NCI-H2081 treated with DMSO at 0.1 percent for 48 hours (cell line): ENCODE data around the gene TRIO.

Experiments
- DNase-seq: peaks from one replicate; lab custom pipeline; 2025; lab: John Stamatoyannopoulos, UW

Gene TRIO

DNA sequence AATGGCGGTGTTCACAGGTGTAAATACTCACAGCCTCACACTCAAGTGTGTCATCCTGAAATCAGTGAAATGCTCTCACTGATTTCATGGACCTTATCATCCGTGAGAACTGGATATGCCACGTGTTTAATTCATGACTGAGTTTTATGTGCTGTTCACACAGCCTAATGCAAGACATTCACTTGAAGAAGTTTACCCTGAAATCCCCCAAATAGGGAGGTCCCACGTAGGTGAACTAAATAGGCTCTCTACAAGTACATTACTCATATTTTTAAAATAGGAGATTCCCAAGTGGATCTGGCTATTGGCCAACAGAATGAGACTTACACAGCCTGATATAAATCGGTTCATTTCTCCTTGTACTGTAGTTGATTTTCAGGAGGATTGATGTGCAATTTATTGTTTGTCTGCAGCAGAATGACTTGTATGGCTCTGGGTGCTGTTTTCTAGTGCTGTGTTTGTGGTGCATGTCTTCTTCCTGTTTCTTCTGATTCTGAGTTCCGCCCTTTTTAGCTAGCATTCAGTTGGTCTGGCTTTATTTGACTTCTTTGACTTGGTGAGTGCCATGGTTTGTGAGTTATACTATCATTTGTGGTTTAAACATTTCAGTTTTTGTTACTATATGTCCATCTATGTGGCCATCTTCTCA is 25.1 kb downstream of the TRIO start:
- no peak for DNase-seq

DNA sequence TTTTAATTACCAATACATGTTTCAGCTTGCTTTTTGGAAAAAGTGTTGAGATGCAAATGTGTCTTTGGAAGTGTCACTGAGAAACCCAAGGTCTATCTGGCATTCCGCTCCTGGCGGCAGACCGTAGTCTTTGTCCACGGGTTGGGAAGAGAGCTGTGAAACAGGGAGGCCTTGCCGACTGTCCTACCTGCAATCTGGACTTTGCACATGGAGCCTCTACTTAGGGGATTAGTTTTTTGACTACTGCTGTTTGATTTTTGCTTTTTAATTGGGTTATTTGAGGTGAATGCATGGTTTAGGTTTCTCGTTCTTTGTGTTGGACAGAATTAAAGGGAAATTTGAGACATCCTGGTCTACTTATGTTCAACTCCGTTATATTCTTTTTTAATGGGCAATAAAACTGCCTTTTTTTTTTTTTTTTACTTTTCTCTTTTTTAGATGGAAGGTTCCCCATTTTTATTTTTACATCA is 25.7 kb downstream of the TRIO start:
- DNase-seq = no peak

DNA sequence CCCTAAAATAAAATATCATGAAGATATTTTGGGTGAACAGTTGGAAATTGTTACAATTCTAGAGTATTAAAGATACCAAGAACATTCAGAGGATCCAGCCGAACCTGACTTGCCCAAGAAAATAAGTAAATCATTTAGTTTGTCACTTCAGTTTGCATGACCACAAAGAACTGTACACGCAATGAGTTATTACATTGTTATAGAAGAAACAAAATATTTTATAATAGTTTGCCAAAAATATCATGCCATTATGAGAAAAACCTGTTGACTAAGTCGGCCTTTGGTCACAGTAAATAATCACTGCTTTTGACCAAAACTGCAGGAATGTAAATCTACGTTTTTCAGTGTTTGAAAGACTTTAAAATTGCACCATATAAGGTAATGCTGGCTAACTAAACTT is 27.9 kb downstream of the TRIO start:
- DNase-seq = no peak

GRCh38 chr5:14171621-14172020 is 28.5 kb downstream of the TRIO start:
- no peak for DNase-seq

DNA sequence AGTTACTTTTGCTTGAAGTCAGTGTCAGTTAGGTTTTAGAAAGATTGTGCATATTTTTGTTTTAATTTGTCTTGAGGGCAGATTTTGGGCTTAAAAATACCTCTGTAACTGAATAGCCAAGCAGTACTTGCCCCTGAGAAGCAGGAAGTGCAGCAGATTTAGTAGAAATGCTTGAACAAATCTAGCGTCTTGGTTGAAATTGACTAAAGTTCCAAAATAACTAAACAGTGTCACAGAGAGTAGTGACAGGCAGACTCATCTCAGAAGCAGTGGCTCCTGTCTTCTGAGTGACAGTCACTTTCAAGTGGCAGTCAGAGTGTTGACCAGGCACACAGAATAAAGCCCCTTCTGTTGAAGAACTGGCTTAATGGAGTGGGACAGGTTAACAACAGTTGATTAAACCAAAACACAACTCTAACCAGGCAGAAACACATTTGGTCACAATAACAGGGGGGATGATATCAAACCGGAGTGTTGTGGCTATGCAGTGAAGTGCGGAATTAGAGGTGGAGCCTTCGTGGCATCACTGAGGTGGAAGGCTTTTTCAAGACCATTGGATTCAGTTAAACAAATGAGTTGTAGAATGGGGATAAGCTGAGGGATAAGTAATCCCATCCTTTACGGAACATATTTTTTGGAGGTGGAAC is 29.1 kb downstream of the TRIO start:
- no peak for DNase-seq

GRCh38 chr5:14173377-14174229 is 30.5 kb downstream of the TRIO start:
- DNase-seq = no peak

DNA sequence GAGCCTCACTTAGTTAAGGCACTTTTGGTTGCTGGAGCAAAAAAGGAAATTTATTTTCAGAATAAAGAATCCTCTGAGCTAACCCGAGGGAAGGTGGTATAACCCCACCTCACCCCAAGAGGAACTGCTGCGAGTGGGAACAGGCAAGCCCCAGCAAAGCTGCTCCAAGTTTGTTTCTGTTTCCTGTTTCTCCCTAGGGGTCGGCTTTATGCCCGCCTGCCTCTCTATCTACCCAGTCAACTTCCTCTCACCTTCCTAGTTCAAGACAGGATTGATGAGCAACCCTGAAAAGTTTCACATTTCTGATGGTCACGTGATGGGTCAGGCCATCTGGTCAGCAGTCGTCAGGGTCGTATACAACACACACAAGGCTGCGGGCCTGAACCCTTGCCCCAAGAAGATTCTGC is 31.1 kb downstream of the TRIO start:
- DNase-seq = no peak

- DNase-seq = no peak
Observed at GRCh38 chr5:14175381-14175780, 32.2 kb downstream of the TRIO start.

GRCh38 chr5:14176888-14177287 is 33.7 kb downstream of the TRIO start:
- DNase-seq = no peak

GRCh38 chr5:14177634-14178033 is 34.5 kb downstream of the TRIO start:
- DNase-seq = no peak

DNA sequence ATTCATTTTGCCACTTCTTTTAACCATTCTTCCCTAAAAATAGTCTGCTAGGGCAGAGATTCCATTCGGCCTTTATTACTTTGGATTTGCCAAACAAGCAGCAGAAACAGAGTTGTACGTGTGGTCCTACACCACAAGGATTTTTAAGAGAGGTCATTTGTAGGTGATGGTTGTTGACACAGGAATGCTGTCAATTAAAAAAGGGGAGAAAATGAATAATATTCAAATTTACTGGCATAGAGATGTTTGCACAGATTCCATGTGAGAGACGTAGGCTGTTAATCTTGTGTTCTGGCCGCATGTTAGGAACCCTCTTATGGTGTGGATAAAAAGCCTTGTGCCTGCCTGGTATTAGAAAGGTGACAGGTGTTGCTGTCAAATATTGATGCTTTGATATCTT is 34.9 kb downstream of the TRIO start:
- no peak for DNase-seq

- DNase-seq = no peak
Observed at GRCh38 chr5:14178671-14179211, 35.6 kb downstream of the TRIO start.

- no peak for DNase-seq
Observed at GRCh38 chr5:14179446-14179845, 36.3 kb downstream of the TRIO start.

DNA sequence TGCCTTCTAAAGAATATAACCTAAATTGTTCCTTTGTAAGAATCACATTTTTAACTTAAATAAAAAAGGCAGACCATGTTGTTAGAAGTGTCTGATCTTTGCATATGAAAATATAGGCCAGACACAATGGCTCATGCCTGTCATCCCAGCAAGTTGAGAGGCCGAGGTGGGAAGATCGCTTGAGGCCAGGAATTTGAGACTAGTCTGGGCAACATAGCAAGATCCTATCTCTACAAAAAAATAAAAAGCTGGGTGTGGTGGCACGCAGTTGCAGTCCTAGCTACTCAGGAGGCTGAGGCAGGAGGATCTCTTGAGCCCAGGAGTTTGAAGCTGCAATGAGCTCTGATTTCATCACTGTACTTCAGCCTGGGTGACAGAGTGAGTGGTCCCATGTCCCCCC is 37.3 kb downstream of the TRIO start:
- no peak for DNase-seq

DNA sequence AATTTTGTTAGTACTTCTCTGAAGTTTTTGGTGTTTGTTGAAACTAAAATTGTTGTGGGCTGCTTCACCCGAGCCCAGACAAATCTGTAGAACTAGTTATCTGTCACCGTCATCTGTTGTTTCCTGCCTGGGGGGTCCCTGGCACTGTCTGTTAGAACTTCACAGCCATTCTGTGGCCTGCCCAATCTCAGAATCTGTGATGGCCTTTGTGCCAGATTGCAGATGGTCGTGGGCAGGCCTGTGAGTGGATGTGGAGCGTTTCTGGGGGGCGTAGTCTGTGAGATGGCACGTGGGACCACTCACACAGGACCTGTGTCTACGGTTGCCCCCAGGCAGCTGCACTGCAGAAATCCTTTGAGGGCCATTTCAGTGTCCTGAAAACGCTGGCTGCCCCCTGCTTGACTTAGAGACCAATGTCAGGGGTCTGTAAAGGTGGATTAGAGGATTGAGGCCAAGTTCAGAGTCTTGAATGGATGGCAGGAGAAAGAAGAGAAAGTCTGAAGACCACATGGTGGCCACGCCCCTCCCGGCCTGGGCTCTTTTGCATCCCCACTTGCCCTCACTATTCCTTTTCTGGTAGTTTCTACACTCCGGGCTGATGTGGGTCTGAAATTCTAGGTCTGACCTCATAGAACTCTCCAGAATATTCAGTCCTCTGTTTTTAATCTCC is 38.3 kb downstream of the TRIO start:
- DNase-seq = no peak

DNA sequence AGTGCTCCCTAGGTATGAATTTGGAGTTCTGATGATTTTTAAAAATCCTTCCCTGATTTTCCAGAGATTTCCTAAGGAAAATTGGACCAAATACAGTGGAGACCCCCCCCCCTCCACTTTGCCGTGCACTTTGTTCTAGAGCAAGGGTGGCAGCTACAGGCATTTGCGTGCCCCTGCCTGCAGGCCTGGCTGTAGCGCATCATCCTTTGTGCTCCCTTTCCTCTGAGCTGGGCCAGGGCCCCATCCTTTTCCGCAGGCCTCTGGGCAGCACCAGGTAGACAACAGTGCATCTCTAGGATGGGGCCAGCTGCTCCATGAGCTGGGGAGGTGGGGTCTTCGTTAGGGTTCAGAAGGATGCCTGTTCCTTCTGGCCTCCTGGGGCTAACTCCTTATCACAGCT is 39.6 kb downstream of the TRIO start:
- no peak for DNase-seq

DNA sequence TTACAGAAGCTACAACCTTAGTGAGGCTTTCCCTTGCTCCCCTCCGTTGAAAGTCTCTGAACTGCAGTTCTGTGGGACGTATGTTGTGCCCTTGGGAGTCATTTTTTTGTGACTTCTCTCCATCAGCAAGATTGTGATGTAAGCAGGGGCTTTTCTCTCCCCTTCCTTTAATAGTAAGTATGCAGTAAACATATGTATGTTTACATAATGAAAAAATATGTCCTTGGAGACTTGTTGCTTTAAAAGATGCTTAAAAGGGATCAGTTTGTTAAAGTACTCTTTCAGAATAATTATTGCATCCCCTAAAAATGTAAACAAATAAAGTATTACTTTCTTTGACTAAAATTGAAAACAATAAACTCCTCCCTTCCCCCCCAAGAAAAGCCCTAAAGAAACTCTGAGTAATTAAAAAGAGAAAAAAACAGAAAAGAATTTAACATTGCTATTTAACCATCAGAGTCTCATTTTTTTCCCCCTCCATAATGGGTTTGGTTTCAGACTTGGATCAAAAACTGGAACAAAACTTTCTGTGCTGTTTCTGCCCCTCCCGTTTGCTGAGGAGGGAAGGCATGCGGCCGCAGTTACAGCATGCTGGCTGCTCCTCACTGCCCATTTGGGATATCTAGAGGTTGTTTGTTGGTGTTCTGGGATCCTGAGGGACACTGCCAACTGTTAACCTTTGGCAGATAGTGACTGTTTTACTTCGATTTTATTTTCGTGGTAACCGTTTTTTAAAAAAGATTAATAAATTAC is 40.2 kb downstream of the TRIO start:
- DNase-seq = no peak

GRCh38 chr5:14184082-14184481 is 40.9 kb downstream of the TRIO start:
- DNase-seq = no peak

- no peak for DNase-seq
Observed at GRCh38 chr5:14184725-14185124, 41.6 kb downstream of the TRIO start.

DNA sequence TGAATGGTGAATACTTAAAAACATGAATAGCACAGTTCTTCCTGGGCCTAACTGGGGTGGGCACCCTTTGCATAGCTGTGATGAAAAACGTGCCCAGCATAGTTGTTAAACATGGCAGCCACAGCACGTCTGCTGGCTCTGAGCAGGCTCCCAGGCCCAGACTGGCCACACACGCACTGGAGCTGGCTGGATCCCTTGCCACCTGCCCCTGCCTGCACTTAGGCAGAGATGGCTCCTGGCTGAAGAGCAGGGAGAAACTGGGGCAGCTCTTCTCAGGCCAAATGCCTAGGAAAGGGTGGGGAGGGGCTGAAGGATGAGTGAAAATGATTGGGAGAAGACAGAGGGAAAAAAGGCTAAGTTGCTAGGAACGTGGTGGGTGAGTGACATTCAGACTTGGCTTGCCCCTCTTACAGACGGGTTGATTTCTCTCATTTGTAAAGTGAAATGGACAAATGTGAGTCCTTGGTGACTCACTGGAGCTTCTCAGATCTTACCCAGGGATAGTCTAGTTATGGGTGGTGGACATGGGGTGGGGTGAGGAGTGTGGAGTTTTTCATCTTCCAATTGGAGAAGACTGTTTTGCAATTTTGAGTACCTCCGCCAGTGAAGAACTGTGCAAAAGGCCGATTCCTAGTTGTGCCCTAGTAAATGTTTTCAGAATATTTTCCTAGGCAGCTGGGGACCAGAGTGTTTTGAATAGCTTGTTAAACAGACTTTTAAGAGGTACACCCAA is 42.4 kb downstream of the TRIO start:
- DNase-seq = no peak
